ENCODE measurements around the gene PLAC9.
"Not testable (repeated sequence)": the region's sequence is repeated elsewhere in the genome, so short reads cannot be mapped to it uniquely, and the experiment has no call there.

PLAC9 gene, protein sequence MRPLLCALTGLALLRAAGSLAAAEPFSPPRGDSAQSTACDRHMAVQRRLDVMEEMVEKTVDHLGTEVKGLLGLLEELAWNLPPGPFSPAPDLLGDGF

DNA sequence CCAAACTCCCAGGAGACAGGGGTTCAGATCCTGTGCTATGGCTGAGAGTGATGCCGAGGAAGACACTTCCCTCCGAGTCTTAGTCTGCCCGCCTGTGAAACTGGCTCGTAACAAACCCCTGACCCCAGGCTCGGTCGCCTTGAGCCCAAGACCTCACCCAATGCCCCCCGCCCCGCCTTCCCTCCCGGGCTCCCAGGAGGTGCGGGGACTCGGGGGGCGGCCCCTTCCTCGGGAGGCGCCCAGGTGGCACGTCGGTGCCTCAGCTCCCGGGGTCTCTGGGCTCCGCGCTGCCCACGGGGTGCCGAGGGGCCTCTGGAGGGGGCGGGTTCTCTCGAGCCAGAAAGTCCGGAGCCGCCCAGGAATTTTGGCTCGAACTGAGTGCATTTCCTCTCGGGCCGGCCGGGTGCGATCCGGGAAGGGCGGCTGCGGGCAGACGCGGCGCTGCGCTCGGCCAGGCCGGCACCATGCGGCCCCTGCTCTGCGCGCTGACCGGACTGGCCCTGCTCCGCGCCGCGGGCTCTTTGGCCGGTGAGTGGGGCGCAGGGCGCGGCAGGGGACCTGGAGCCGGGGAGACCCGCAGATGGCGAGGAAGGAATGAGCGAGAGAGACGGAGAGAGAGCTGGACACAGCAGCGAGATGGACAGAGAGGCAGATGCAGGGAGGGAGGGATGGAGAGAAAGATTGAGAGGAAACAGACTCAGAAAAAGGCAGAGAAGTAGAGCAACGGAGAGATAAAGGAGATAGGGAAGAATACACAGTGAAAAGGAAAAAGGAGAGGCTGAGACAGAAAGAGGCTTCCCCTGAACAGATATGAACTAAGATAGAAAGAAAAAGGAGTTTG is at the start of gene PLAC9:
TSS of gene PLAC9 (plus strand) at position 432 of the 841 bp plus-strand sequence. CDS start at position 465, 33 bp downstream.
- no peak for DNase-seq
- in situ Hi-C loops (cut with MboI; ENCODE audit: low pct_unique_long_range_greater_than_20kb, low sequenced_read_pairs), result no loop called here

DNA sequence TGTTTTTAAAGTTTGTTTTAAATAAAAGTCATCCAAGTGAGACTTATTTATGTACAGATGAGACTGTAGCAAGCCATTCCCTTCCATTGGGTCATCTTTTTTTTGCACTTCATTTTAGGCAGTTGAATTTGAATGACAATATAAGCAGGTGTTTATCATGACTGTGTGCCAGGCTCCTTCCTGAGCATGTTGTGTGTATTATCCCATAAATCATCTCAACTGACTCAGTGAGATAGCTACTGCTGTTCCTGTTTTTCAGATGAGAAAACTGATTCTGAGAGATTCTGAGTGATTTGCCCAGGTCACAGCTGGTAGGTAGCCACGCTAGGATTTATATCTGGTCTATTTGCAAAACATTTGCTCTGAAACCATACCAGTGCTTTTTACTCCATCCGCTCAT is 42.4 kb upstream of the PLAC9 start:
- peak; percentile 8 for DNase-seq
- in situ Hi-C loops (cut with MboI; ENCODE audit: low pct_unique_long_range_greater_than_20kb, low sequenced_read_pairs), result no loop called here

DNA sequence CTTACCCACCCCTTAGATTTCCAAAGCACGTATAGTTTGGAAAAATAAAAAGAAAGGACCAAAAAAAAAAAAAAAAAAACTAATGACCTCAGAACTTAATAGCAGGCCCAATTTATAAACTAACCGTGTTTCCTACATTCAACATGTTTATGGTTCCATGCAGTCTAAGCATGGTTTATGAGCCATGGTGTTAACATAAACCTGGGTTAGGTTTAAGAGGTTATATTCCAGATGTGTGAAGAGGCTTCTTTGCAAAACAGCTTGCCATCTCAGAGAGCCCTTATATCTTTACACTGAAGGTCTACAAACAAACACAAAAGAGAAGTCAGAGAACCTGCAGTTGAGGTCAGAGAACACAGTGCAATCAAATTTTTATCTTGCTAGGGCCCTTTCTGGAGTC is 38.3 kb upstream of the PLAC9 start:
- no peak for DNase-seq
- in situ Hi-C loops (cut with MboI; ENCODE audit: low pct_unique_long_range_greater_than_20kb, low sequenced_read_pairs), result no loop called here

DNA sequence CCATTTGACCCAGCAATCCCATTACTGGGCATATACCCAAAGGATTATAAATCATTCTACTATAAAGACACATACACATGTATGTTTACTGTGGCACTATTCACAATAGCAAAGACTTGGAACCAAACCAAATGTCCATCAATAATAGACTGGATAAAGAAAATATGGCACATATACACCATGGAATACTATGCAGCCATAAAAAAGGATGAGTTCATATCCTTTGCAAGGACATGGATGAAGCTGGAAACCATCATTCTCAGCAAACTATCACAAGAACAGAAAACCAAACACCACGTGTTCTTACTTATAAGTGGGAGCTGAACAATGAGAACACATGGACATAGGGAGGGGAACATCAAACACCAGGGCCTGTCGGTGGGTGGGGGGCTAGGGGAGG is 34.3 kb upstream of the PLAC9 start:
- in situ Hi-C loops (cut with MboI; ENCODE audit: low pct_unique_long_range_greater_than_20kb, low sequenced_read_pairs); DNase-seq: not testable (repeated sequence)

DNA sequence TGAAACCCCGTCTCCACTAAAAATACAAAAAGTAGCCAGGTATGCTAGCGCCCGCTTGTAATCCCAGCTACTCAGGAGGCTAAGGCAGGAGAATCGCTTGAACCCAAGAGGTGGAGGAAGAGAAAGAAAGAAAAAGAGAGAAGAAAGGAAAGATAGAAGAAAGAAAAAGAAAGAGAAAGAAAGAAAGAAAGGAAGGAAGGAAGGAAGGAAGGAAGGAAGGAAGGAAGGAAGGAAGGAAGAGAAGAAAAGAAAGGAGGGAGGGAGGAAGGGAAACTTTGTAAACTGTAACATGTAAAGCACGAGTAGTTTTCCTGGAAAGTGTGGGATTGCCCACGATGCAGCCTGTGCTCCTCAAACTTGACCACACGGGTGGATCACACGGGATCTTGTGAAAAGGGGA is 33.2 kb upstream of the PLAC9 start:
- DNase-seq; in situ Hi-C loops (cut with MboI; ENCODE audit: low pct_unique_long_range_greater_than_20kb, low sequenced_read_pairs): not testable (repeated sequence)

DNA sequence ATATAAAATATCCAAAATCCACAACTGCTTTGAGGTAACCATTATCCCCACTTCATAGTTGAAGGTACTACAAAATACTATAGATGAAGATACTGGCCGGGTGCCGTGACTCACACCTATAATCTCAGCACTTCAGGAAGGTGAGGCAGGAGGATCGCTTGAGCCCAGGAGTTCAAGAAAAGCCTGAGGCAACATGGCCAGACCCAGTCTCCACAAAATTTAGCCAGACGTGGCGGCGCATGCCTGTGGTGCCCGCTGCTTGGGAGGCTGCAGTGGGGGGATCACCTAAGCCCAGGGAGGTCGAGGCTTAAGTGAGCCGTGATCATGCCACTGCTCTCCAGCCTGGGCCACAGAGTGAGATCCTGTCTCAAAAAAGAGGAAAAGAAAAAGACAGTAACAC is 32.4 kb upstream of the PLAC9 start:
- in situ Hi-C loops (cut with MboI; ENCODE audit: low pct_unique_long_range_greater_than_20kb, low sequenced_read_pairs), result no loop called here
- DNase-seq, result no peak

DNA sequence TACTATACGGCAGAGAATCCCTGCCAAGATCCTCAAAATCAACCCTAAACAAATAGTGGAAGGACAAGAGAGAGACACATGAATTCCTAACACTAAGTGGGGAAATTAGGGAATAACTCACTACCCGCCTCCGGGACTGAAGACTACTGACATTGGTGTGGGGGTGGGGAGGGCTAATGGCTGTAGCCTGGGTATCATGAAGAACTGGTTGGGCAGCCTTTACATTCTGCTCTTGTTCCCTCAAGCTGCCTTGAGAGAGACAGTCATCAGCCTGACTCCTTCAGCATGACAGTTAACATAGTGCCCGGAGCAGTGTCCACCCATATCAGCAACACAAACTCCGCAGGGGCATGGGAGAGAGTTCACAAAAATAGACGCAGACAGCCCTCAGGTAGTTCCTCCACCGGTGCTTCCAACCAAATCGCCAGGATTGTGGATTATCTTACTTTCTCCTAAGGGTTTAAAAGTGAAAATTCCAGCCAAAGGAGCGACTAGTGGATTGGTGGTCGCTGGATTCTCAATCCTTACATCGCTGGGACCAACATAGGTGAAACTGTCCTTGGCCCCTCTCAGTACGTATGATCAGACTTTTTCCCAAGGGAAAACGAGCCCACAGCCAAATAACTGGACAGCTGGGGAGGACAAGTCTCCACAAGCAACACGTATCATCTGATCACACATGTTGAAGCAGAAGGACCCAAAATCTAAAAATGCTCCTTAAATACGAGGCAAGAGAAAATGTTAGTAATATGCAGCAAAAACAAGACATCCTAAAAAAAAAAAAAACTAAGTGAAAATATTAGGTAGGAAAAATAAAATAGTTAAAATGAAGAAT is 31.5 kb upstream of the PLAC9 start:
- in situ Hi-C loops (cut with MboI; ENCODE audit: low pct_unique_long_range_greater_than_20kb, low sequenced_read_pairs), result no loop called here
- no peak for DNase-seq

DNA sequence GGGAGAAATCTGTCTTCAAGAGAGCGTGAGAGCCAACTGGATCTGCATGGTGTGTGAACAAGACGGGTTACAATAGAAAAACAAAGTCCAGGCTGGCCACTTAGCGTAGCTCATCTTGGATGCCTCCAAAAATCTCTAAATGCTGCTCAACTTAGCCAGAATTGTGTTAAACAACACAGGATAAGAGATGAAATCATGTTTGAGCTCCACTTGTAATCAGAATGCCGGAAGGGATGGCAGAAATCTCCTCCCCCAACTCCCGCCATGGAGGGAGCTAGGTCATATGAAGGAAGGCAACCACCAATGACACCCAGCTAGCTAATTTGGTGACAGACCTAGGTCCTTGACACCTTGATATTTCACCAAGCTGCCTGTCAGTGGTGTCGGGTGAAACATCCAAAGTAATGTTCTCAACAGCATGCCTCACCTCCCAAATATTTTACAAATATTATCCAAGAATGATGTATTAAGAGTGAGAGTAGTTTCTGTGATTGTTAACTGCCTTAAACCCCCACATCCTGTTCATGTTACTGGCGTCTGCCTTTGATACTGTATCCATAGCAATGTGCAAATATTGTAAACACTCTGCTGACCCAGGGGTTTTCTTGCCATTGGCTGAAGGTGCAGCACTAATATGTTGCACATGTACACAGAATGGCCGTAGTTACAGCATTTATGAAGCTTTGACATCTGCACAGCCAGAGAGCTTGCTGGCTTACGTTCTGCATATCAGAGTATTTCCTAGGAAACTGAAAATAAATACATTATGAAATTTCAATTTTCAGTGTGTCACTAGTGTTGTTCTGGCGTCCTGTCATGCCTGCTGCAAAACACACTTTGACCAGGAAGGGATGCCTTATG is 28.2 kb upstream of the PLAC9 start:
- in situ Hi-C loops (cut with MboI; ENCODE audit: low pct_unique_long_range_greater_than_20kb, low sequenced_read_pairs), result no loop called here

DNA sequence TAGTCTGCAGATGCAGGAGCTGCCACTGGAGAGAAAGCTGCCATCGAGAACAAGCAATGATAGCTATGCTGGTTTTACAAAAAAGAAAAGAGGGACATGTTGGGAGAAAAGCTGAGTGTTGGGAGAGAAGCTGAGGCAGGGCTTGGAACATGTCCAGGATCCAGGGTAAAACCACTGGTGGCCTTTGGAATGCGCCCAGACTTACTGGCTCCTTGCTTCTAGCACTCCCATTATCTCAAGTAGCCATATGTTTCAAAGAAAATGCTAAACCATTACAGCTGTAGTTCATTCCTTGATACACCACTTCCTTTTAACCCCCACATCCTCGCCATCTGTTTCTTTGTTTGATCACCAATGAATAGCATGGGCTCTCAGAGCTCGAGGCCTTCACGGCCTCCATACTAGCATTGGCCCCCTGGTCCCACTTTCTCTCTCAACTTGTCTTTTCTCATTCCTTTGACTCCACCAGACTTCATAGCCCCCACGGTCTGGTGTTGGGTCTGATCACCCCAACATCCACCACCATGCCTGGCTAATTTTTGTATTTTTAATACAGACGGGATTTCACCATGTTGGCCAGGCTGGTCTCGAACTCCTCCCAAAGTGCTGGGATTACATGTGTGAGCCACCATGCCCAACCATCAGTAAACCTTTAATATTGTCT is 23.8 kb upstream of the PLAC9 start:
- in situ Hi-C loops (cut with MboI; ENCODE audit: low pct_unique_long_range_greater_than_20kb, low sequenced_read_pairs), result no loop called here
- peak; percentile 16 for DNase-seq

More for the DNA sequence above, 28.2 kb upstream of the PLAC9 start:
- DNase-seq, result no peak

DNA sequence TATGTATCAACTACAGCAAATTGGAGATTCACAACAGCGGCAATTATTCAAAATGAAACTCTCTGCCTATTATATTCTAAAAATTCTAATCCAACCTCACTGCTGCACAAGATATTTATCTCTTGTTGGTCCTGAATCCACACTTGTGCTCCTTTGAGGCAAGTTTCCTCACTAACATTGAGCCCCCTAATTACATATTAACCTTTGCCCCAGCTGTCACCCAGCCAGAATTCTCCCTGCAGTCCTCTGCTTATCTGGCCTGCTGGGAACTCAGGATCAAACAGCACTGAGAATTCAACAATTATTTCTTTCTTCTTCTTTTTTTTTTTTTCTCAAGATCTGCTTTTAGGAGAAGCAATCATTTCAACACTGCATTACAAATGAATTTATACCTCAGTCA is 21.5 kb upstream of the PLAC9 start:
- in situ Hi-C loops (cut with MboI; ENCODE audit: low pct_unique_long_range_greater_than_20kb, low sequenced_read_pairs), result no loop called here

DNA sequence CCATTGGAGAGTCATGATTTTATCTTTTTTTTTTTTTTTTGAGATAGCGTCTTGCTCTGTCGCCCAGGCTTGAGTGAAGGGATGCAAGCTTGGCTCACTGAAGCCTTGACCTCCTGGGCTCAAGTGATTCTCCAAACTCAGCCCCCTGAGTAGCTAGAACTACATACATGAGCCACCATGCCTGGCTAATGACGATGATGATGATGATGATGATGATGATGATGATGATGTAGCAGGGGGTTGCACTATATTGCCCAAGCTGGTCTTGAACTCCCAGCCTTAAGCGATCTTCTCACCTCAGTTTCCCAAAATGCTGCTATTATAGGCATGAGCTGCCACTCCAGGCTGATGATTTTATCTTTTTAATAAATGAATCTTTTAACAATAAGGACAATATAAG is 13.9 kb upstream of the PLAC9 start:
- in situ Hi-C loops (cut with MboI; ENCODE audit: low pct_unique_long_range_greater_than_20kb, low sequenced_read_pairs), result no loop called here
- no peak for DNase-seq

More for the DNA sequence above, 21.5 kb upstream of the PLAC9 start:
- no peak for DNase-seq

DNA sequence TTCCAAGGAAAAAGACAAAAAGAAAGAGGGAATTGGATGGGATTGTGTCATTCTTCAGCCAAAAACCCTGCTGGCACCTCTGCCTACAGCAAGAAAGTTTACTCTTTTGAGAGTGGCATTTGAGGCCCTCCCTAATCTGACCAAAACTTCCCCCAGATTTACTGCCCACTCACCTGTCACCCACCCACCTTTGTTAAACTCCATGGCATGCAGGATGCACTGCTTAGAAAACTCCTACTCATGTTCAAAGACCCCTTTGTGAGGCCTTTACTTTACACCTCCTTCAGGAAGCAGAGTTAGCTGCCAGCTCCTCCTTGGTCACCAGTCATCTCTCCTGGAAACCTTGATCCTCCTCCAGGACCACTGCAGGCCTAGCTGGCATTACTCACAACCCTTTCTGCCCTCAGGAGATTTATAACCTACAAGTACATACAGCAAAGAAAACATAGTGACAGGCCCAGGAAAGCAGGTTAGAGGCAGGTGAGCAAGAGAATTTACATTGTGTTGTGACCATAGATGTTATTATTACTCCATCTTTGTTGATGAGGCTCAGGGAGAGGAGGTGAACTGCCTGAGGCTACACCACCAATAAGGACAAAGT is 10.3 kb upstream of the PLAC9 start:
- DNase-seq, result no peak
- in situ Hi-C loops (cut with MboI; ENCODE audit: low pct_unique_long_range_greater_than_20kb, low sequenced_read_pairs), result no loop called here

DNA sequence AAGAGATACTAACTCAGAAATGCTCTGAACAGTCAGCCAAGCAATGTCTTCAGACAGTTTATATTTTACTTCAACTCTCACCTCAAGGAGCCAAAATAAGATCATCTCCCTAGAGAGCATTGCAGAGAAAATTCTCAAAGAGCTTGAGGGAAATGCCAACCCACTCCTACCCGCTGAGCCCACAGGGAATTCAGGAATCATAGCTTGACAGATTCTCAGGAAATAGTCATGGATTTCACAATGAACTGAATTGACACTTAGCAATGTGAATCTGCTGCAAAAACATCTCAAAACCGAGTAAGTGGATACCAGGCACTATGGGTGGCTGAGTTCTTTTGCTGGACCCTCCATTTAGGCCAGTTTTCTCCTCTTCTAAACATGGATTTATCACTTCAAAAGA is 9.8 kb upstream of the PLAC9 start:
- in situ Hi-C loops (cut with MboI; ENCODE audit: low pct_unique_long_range_greater_than_20kb, low sequenced_read_pairs), result no loop called here

DNA sequence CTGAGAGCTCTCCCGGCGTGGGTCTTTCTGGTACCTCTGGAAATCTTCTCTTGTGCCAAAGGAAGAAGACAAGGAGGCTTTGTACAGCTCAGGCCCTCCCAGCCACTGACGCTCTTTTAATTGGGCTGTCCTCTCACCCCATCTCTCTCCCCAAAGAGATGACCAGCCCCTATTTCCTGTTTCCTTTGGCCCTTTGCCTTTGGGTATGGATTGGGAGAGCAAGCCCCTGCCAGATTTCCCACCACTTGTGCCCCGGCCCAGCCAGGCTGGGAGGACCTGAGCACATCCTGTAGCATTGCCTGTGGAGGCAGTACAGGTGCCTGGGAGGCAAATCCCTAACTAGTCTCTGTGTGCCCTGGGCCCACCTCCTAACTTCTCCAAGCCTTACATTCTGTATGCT is 5.7 kb upstream of the PLAC9 start:
- in situ Hi-C loops (cut with MboI; ENCODE audit: low pct_unique_long_range_greater_than_20kb, low sequenced_read_pairs), result no loop called here
- no peak for DNase-seq

More for the DNA sequence above, 9.8 kb upstream of the PLAC9 start:
- no peak for DNase-seq

DNA sequence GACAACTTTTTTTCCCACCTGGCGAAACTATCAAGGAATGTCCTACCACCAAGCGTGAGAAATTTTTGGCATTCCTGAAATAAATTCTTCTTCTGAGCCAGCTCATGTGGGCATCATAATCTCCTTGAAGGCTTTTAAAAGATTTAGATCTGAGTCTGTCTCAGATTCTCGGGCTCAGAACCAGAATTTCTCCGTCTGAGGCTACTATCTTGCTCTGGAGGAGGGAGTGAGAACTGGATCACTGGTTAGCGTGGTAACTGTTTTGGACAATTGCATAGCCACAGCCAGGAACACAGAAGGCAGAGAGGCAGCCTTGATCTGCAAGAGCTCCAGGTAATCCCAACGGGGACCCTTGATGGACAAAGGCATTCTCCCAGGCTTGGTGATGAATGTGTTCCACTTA is 1.0 kb upstream of the PLAC9 start:
- DNase-seq, result no peak
- in situ Hi-C loops (cut with MboI; ENCODE audit: low pct_unique_long_range_greater_than_20kb, low sequenced_read_pairs), result no loop called here

DNA sequence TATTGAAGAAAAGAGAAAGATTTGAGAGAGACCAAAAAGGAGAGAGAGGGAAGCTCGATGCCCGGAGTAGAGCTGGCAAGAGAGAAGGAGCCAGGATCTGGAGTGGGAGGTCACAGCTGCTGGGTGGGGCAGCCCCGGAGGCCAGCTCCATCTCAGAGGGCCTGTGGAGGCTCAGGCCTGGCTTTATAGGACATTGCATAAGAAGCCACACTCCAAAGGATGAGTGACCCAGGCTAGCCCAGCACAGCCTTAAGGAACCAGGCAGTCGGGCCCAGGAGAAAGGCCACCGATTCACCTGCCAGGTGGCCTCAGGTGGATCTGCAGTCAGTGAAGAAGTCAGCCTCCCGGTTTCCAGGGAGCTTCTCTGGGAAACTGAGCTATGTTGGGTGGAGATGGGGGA is 676 bp downstream of the PLAC9 start:
- DNase-seq, result no peak
- in situ Hi-C loops (cut with MboI; ENCODE audit: low pct_unique_long_range_greater_than_20kb, low sequenced_read_pairs), result no loop called here

DNA sequence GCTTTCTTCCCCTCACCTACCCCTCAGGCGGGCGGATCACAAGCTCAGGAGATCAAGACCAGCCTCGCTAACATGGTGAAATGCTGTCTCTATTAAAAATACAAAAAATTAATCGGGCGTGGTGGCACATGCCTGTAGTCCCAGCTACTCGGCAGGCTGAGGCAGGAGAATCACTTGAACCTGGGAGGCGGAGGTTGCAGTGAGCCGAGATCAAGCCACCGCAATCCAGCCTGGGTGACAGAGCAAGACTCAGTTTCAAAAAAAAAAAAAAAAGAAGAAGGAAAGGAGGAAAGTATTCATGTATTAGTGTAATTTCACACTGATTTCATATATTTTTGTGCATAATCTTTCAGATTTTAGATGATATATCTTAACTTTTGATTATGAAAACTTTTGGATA is 1.2 kb downstream of the PLAC9 start:
- DNase-seq; in situ Hi-C loops (cut with MboI; ENCODE audit: low pct_unique_long_range_greater_than_20kb, low sequenced_read_pairs): not testable (repeated sequence)

DNA sequence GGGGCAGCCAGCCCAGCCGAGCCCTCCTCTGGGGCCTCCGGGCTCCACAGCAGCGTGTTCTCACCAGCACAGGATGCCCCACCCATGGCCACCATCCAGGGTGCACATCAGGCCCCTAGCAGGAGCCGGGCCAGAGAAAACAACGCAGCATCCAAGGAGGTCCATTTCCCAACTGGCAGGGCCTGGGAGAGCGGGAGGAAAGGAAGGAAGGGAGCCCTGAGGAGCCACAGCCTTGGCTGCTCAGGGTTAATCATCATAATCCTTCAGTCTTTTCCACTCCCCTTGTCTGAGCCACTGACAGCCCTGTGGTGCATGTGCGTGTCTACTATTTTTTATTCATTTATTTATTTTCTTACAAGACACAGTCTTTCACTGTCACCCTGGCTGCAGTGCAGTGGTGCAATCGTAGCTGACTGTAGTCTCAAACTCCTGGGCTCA is 3.6 kb downstream of the PLAC9 start:
- in situ Hi-C loops (cut with MboI; ENCODE audit: low pct_unique_long_range_greater_than_20kb, low sequenced_read_pairs), result no loop called here
- DNase-seq, result no peak
